Body of pancreas (tissue), 4 donors: ENCODE results near the gene PYROXD2. TPM values are rescaled to one million over a fixed set of nuclear protein-coding genes. Genes with fewer than 3 reads are reported as not detected.
A peak's percentile ranks its signal among the peaks of the same experiment; 100 is the strongest.

Experiments used
- ATAC-seq: fragments of 150-250 bp; one replicate; pipeline ENCODE4 v1.9.1; 2016
- DNase-seq, 4 donors: peaks; one replicate each; pipeline ENCODE4 v3.0.0-alpha.2; 2019
- H3K27ac ChIP-seq, 4 donors: fragments of 200-600 bp; sonication (generic); 1 replicate in 3 of 4; 2 replicates in 1 of 4; pipeline versions ENCODE4 v1.5.1 to v1.6.1; 2016 to 2019; ENCODE audit warnings: mild to moderate bottlenecking in 1 of 4, mixed read lengths in 1 of 4, moderate library complexity in 1 of 4
- H3K27me3 ChIP-seq, 2 donors: fragments of 200-600 bp; sonication (generic); one replicate each; pipeline ENCODE4 v1.6.0; 2016; ENCODE audit warnings: mild to moderate bottlenecking in 1 of 2
- H3K36me3 ChIP-seq, 2 donors: fragments of 200-600 bp; sonication (generic); replicated peaks in 1 of 2; 2 replicates each; pipeline ENCODE4 v1.5.1; 2016; ENCODE audit warnings: low read depth in 2 of 2; ENCODE audit not compliant: insufficient read depth in 1 of 2
- H3K4me1 ChIP-seq: fragments of 200-600 bp; sonication (generic); one replicate; pipeline ENCODE4 v1.6.0; 2016
- H3K4me3 ChIP-seq, 2 donors: fragments of 200-600 bp; sonication (generic); 1 replicate in 1 of 2; 2 replicates in 1 of 2; pipeline ENCODE4 v1.5.1; 2016 to 2019
- H3K9me3 ChIP-seq, 3 donors: fragments of 200-600 bp; sonication (generic); 1 replicate in 2 of 3; 2 replicates in 1 of 3; pipeline ENCODE4 v1.5.1; 2016
- CTCF ChIP-seq, 7 experiments: fragments of 450-650 bp in 4 of 7; fragments of 200-600 bp in 3 of 7; sonication (generic) in 3 of 7; IDR thresholded peaks; one replicate each; pipeline ENCODE4 v1.5.1; 2016 to 2019; ENCODE audit warnings: antibody characterized with exemption in 7 of 7
- POLR2A ChIP-seq, 3 donors: fragments of 450-650 bp; IDR thresholded peaks; one replicate each; pipeline ENCODE4 v1.6.1; 2016; ENCODE audit warnings: antibody characterized with exemption in 3 of 3, mild to moderate bottlenecking in 2 of 3
- WGBS, 2 donors: methylation state at CpG; one replicate each; pipeline ENCODE4 v1.1.5; 2017; 5-methylcytosine and 5-hydroxymethylcytosine counted together
- intact Hi-C: fragments of 100-400 bp; cut with DNase I; formaldehyde crosslinking; loops from one replicate; pipeline ENCODE4 v1.15.1; 2023
- total RNA-seq, 2 donors: library from RNA; depleted of rRNA; stranded (reverse); fragments of >200 nt; gene quantifications; one replicate each; pipeline ENCODE4 v1.1.0, GENCODE V29; 2016

The PYROXD2 gene
- total RNA-seq, 2 donors from 2014 or later = 4.9 to 8.6 TPM

GRCh38 chr10:98417481-98417959, 2.5 kb upstream of the PYROXD2 start:
- 90% methylated on average over 18 of the region's 19 CpGs; no CpG with 5 or more reads in 1 of the 2 donors for WGBS, 2 donors
- Histone ChIP-seq H3K4me1 (peaks cover 20% of the 10 kb centered on the region), H3K27ac (no peak overlapping the region), H3K36me3 (peaks cover 0 to 11% of the 10 kb centered on the region in 2 donors), H3K4me3 (no peak overlapping the region), H3K9me3 (no peaks in the 10 kb centered on the region), H3K27me3 (no peaks in the 10 kb centered on the region)
- intact Hi-C loops = no loop called here
- ATAC-seq = no peak
- TF ChIP-seq CTCF (IDR thresholded peaks at IDR 0.05) = no peak
- no peak for TF ChIP-seq POLR2A (IDR thresholded peaks at IDR 0.05)
- no peak for DNase-seq

GRCh38 chr10:98416606-98417388, 1.8 kb upstream of the PYROXD2 start:
- ATAC-seq (no peak), DNase-seq (no peak)
- TF ChIP-seq CTCF (IDR thresholded peaks at IDR 0.05) (no peak), POLR2A (IDR thresholded peaks at IDR 0.05) (no peak)
- Histone ChIP-seq H3K9me3 (no peaks in the 10 kb centered on the region), H3K36me3 (peaks cover 0 to 11% of the 10 kb centered on the region in 2 donors), H3K27ac (no peak overlapping the region), H3K4me3 (no peak overlapping the region), H3K27me3 (no peaks in the 10 kb centered on the region), H3K4me1 (peaks cover 20% of the 10 kb centered on the region)
- WGBS, 2 donors = 81 to 88% methylated on average over 16 to 18 of the region's 18 CpGs
- intact Hi-C loops = no loop called here

GRCh38 chr10:98415731-98416119, 743 bp upstream of the PYROXD2 start:
- Histone ChIP-seq H3K27me3 (no peaks in the 10 kb centered on the region), H3K9me3 (no peaks in the 10 kb centered on the region), H3K36me3 (peaks cover 0 to 11% of the 10 kb centered on the region in 2 donors), H3K4me3 (no peak overlapping the region), H3K4me1 (peaks cover 20% of the 10 kb centered on the region), H3K27ac (peak overlapping the region; percentile 69 to 83 (median 78))
- DNase-seq (no peak), ATAC-seq (no peak)
- TF ChIP-seq POLR2A (IDR thresholded peaks at IDR 0.05) (no peak), CTCF (IDR thresholded peaks at IDR 0.05) (no peak)
- WGBS, 2 donors = 66 to 70% methylated on average over 7 to 8 of the region's 8 CpGs
- intact Hi-C loops = no loop called here

GRCh38 chr10:98414578-98414931, 427 bp downstream of the PYROXD2 start:
- Histone ChIP-seq H3K27ac (peak overlapping the region; percentile 69 to 83 (median 78)), H3K36me3 (peaks cover 0 to 10% of the 10 kb centered on the region in 2 donors), H3K4me3 (no peak overlapping the region), H3K9me3 (no peaks in the 10 kb centered on the region), H3K27me3 (no peaks in the 10 kb centered on the region), H3K4me1 (peaks cover 20% of the 10 kb centered on the region)
- no peak for DNase-seq
- intact Hi-C loops = no loop called here
- ATAC-seq = no peak
- TF ChIP-seq POLR2A (IDR thresholded peaks at IDR 0.05) (no peak), CTCF (IDR thresholded peaks at IDR 0.05) (no peak)
- WGBS, 2 donors = 60 to 64% methylated on average over 2 to 3 of the region's 3 CpGs

GRCh38 chr10:98411768-98412167, 3.2 kb downstream of the PYROXD2 start:
- TF ChIP-seq POLR2A (IDR thresholded peaks at IDR 0.05) = no peak
- no peak for TF ChIP-seq CTCF (IDR thresholded peaks at IDR 0.05)
- ATAC-seq = no peak
- Histone ChIP-seq H3K9me3 (no peaks in the 10 kb centered on the region), H3K4me3 (no peak overlapping the region), H3K36me3 (no peaks in the 10 kb centered on the region), H3K27me3 (no peaks in the 10 kb centered on the region), H3K27ac (no peak overlapping the region), H3K4me1 (peaks cover 30% of the 10 kb centered on the region)
- WGBS, 2 donors = 86 to 100% methylated on average over 1 of the region's 1 CpG
- intact Hi-C loops = no loop called here
- no peak for DNase-seq
